Brain microvascular endothelial cell (primary cell): ENCODE data around the gene NOL4L.
"Not testable (repeated sequence)": the region's sequence is repeated elsewhere in the genome, so short reads cannot be mapped to it uniquely, and the experiment has no call there.

Experiments used
- DNase-seq: peaks from one replicate; pipeline ENCODE4 v3.0.0-alpha.2; 2020
- H3K27ac ChIP-seq: fragments of 250-450 bp; sonication (Bioruptor Pico); 2 replicates; pipeline ENCODE4 v1.5.1; 2020; ENCODE audit warnings: mild to moderate bottlenecking, moderate library complexity
- H3K27me3 ChIP-seq: fragments of 250-450 bp; sonication (Bioruptor Pico); replicated peaks from 2 replicates; pipeline ENCODE4 v1.5.1; 2020; ENCODE audit warnings: mild to moderate bottlenecking
- H3K36me3 ChIP-seq: fragments of 250-450 bp; sonication (Bioruptor Pico); replicated peaks from 2 replicates; pipeline ENCODE4 v1.5.1; 2020; ENCODE audit warnings: mild to moderate bottlenecking
- H3K4me3 ChIP-seq: 2 replicates; pipeline ENCODE4 v1.5.1; 2011; ENCODE audit warnings: low read depth, mild to moderate bottlenecking, control low read depth, low read length, moderate library complexity
- CTCF ChIP-seq: IDR thresholded peaks from 2 replicates; pipeline ENCODE4 v1.5.1; 2011; ENCODE audit warnings: low read depth, mild to moderate bottlenecking, moderate library complexity, low read length, control low read depth, inconsistent platforms; ENCODE audit errors: missing control alignments
- in situ Hi-C: cut with HindIII; loops from 2 replicates; pipeline ENCODE4 v1.10.0; 2017; ENCODE audit warnings: low sequenced_read_pairs, low pct_ligation_motif_present

The NOL4L gene

DNA sequence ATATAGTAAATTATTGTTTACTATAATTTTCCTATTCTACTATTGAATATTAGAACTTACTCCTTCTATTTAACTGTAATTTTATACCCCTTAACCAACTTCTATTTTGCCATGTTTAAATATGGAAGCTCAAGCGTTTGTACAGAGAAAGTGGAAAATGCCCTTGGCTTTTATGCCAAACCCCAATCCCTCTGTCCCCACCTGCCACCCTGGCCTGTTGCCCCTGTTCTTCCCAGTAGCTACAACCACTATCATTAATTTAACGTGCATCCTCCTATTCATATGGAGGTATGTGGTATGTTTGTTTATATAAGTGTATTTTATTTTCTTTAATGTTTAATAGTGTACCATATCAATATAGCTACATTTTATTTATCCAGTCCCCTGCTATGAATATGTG lies 168.9 kb downstream of the NOL4L start:
- no peak for DNase-seq
- Histone ChIP-seq H3K36me3 (no peaks in the 10 kb centered on the region), H3K27me3 (no peaks in the 10 kb centered on the region), H3K27ac (no peak overlapping the region), H3K4me3 (no peak overlapping the region)
- no peak for TF ChIP-seq CTCF
- in situ Hi-C loops = no loop called here

DNA sequence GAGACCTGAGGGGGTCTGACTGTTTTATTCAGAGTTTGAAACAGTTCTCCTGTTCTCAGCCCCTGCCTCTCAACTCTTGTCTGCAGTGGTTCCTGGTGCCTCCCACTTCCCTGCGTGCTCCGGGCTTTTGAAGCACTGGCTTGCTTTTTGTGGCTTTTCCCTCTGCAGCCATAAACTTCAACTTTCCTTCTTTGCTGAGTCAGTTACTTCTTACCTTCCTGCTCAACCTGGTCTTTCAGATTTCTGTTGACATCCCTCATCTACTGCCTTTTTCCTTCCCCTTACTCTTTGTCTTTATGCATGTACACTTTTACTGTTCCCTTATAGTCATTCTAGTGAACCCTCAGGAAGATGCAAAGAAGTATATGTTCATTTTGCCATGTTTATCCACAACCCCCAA lies 169.6 kb downstream of the NOL4L start:
- Histone ChIP-seq H3K27me3 (no peaks in the 10 kb centered on the region), H3K27ac (no peak overlapping the region), H3K4me3 (no peak overlapping the region), H3K36me3 (no peaks in the 10 kb centered on the region)
- in situ Hi-C loops = no loop called here
- no peak for DNase-seq
- no peak for TF ChIP-seq CTCF

DNA sequence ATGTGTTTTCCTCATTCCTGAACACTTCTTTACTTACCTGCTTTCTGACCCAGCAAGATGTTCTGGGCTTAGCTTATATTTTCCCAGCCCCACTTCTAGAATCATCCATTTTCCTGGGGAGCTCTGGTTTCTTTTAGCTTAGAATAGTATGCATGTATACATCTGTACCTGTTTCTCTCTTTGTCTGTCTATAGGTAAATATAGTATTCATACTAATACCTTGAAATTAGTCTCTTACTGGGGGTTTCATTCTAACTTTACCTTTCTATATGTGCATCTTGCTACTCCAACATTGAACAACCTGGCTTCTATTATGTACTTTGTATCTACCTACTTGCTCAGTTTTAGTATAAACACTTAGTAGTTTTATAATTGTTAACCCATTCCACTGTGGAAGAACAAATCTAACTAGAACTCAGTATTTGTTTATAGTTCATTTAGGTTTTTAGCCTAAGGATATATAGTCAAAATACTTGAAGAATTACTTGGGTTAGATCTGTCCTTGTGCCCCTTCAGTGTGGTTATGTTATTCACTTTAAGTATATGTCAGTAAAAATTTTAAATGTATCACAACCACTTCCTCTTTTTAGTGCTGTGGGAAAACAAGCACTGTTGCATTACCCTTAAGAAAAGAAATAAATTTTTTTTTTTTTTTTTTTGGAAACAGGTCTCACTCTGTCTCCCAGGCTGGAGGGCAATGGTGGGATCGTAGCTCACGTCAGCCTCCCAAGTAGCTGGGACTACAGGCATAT lies 173.0 kb downstream of the NOL4L start:
- no peaks in the 10 kb centered on the region for H3K36me3 ChIP-seq
- in situ Hi-C loops = no loop called here
- H3K27me3 ChIP-seq = no peaks in the 10 kb centered on the region
- no peak overlapping the region for H3K27ac ChIP-seq
- DNase-seq = no peak
- no peak for TF ChIP-seq CTCF
- H3K4me3 ChIP-seq = no peak overlapping the region

DNA sequence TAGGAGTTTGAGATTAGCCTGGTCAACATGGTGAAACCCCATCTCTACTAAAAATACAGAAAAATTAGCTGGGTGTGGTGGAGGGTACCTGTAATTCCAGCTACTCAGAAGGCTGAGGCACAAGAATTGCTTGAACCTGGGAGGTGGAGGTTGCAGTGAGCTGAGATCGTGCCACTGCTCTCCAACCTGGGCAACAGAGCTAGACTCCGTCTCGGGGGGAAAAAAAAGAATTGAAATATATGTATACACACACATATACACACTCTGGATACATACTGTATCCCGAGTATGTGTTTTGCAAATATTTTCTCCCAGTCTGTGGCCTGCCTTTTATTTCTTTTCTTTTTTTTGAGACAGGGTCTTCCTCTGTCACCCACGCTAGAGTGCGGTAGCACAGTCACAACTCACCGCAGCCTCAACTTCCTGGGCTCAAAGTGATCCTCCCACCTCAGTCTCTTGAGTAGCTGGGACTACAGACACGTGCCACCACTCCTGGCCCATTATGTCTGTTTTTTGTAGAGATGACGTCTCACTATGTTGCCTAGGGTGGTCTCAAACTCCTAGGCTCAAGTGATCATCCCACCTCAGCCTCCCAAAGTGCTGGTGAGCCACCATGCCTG lies 177.9 kb downstream of the NOL4L start:
- H3K36me3 ChIP-seq, in situ Hi-C loops, H3K4me3 ChIP-seq, H3K27ac ChIP-seq, DNase-seq, H3K27me3 ChIP-seq: not testable (repeated sequence)

DNA sequence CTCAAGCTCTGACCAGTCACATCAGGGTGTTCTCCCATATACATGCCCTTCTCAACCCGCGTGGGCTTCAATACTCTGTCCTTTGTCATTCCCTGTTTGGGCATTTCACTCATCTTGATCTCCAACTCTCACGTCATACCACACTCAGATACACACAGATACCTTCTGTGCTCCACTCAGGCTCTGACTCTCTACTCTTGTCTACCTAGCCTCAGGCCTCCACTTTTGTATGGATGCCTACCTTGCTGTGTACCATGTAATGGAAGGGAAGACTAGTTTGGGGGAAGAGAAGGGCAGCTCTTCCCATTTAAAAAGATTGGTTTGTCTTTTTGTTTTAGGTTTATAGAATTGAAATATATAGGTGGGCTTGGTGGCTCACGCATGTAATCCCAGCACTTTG lies 178.4 kb downstream of the NOL4L start:
- no peak for DNase-seq
- no peak for TF ChIP-seq CTCF
- no peak overlapping the region for H3K27ac ChIP-seq
- H3K27me3 ChIP-seq = no peaks in the 10 kb centered on the region
- H3K4me3 ChIP-seq = no peak overlapping the region
- H3K36me3 ChIP-seq = no peaks in the 10 kb centered on the region
- in situ Hi-C loops = no loop called here

GRCh38 chr20:32404017-32404416 lies 181.1 kb downstream of the NOL4L start:
- in situ Hi-C loops = no loop called here
- H3K27me3 ChIP-seq = no peaks in the 10 kb centered on the region

More at GRCh38 chr20:32404017-32404416, 181.1 kb downstream of the NOL4L start:
- H3K4me3 ChIP-seq = no peak overlapping the region
- no peak overlapping the region for H3K27ac ChIP-seq
- no peak for DNase-seq
- H3K36me3 ChIP-seq = no peaks in the 10 kb centered on the region
- no peak for TF ChIP-seq CTCF
